GM12801 (cell line): ENCODE results near the gene OPN4.

ENCODE experiments used
- TF ChIP-seq, protein P1 (sequence below): IDR thresholded peaks from one replicate; pipeline ENCODE4 v1.5.1; 2011; ENCODE audit warnings: control low read depth; ENCODE audit not compliant: insufficient read length; ENCODE audit errors: extremely low read depth

Gene OPN4, protein sequence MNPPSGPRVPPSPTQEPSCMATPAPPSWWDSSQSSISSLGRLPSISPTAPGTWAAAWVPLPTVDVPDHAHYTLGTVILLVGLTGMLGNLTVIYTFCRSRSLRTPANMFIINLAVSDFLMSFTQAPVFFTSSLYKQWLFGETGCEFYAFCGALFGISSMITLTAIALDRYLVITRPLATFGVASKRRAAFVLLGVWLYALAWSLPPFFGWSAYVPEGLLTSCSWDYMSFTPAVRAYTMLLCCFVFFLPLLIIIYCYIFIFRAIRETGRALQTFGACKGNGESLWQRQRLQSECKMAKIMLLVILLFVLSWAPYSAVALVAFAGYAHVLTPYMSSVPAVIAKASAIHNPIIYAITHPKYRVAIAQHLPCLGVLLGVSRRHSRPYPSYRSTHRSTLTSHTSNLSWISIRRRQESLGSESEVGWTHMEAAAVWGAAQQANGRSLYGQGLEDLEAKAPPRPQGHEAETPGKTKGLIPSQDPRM

DNA sequence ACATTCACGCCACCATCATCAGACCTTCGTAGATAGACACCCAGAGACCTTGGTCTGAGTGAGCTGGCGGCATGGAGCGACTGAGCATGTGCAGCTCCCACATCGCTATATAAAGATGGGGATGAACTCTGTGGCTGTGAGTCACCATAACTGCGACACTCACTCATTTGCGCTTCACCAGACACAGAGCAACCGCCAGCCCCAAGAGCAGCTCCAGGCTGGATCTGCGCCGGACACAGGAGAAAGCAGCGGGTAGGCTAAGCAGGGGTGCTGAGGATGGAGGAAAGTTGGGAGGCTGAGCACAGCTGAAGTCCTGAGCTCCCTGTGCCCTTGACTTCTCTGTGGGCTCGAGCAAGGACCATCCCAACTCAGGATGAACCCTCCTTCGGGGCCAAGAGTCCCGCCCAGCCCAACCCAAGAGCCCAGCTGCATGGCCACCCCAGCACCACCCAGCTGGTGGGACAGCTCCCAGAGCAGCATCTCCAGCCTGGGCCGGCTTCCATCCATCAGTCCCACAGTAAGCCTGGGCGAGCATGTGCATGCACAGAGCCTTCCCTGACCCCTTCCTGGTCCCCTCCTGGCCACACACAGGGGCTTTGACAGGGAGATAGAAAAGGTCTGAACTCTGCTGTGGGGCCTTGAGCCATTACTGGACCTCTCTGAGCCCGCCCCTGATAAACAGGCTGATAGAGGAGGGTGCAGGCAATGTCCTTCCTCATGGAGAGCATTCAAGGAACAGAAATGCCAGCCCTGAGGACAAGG, at the start of gene OPN4:
Gene OPN4, plus strand, starts transcription at position 137 of the 762 bp plus-strand sequence. Its CDS starts 237 bp downstream, at position 374.
- TF ChIP-seq, protein P1, sequence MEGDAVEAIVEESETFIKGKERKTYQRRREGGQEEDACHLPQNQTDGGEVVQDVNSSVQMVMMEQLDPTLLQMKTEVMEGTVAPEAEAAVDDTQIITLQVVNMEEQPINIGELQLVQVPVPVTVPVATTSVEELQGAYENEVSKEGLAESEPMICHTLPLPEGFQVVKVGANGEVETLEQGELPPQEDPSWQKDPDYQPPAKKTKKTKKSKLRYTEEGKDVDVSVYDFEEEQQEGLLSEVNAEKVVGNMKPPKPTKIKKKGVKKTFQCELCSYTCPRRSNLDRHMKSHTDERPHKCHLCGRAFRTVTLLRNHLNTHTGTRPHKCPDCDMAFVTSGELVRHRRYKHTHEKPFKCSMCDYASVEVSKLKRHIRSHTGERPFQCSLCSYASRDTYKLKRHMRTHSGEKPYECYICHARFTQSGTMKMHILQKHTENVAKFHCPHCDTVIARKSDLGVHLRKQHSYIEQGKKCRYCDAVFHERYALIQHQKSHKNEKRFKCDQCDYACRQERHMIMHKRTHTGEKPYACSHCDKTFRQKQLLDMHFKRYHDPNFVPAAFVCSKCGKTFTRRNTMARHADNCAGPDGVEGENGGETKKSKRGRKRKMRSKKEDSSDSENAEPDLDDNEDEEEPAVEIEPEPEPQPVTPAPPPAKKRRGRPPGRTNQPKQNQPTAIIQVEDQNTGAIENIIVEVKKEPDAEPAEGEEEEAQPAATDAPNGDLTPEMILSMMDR: no peak

DNA sequence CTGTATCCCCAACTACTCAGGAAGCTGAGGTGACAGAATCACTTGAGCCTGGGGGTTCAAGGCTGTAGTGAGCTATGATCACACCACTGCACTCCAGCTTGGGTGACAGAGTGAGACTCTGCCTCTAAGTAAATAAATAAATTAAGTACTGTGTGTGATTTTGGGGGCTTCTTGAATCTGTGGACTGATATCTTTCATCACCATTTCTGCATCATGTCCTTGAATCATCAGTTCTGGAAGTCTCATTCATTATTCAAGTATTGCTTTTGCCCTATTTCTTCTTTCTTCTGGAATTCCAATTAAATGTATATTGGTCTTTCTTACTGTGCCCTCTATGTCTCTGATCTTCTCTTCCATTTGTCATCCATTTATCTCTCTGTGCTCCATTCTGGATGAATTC, 46.7 kb upstream of the OPN4 start:
- TF ChIP-seq, protein P1: no peak

DNA sequence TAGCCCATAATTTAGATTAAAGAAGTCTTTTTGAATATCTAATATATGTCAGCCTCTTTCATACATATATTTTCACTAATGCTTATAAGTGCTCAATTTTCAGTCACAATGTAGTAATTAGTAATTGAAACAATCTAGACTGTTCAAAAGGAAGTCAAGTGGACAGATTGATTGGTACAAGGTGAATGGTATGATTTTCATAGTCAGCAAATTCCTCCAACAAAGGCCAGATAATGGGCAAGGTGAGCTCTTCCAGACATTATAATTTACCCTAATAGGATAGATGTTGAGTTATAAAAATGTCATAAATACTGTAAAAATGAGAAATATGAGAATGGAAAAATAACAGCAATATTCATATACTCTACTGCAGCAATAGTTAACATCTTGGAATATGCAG, 44.4 kb upstream of the OPN4 start:
- TF ChIP-seq, protein P1: no peak

DNA sequence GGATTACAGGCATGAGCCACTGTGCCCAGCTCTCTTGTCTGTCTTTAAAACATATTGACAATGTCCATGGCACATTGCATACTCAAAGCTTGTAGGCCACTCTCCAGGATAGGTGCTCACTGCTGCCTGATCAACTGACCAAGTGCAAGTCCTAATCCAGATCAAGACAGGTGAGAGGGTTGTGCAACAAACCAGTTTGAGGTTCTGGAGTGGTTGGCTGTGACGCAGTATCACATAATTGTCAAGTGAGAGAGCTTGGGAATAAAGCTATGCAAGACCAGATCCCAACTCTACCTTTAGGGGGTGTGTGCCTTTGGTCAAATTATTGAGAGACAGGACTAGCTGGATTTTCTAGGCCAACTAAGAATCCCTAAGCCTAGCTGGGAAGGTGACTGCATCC, 43.0 kb upstream of the OPN4 start:
- TF ChIP-seq, protein P1: no peak

DNA sequence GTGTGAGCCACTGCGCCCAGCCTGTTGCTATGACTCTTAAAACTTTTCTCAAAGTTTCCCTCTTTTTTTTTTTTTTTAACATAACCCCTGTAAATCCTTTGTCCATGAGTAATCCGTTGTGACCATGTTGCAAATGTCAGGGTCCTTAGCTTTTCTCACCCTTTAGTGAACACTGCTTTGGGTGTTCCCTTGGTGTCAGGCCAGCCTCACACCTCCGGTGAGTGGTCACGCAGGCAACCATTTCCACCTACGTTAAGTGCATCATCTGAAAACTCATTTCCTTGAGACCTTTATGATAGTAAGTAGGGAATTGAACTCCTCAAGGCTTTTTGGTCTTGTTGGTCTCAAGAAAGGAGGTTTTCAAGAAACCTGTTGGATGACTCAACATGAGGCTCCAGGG, 41.3 kb upstream of the OPN4 start:
- TF ChIP-seq, protein P1: no peak

DNA sequence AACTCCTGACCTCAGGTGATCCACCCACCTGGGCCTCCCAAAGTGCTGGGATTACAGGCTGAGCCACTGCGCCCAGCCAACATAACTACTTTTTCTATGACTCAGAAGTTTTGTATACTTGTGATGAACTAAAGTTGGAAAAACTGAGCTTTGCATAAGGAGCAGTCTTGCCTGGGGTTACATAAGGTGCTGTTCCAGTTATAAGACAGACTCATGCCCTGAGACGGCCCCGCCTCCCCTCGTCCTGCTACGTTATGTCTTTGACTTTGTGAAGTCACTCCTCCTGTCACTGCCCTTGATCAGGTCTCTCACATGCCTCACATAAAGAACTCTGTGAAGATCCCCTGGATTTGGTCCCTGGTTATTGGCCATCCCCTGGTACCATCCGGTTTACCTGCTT, 40.4 kb upstream of the OPN4 start:
- TF ChIP-seq, protein P1: no peak

DNA sequence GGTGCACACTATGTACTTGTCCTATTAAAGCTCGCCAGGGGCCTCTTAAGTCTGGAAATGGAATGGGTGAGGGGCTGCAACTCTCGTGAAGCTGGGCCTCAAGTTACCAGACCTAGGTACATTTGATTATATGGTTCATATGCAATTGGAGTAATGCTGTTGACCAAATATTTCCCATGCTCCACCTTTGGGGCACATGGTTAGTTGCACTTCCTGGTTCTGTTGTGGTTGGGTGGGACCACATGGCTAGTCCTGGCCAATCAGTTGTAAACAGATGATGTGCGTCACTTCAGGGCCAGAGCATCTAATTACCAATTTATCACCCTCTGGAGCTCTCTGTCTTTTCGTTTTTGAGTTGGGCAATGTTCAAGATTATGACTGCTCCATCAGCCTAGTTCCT, 39.5 kb upstream of the OPN4 start:
- TF ChIP-seq, protein P1: no peak
